Measurements from ENCODE around the gene NEIL1. TPM values are rescaled to one million over a fixed set of nuclear protein-coding genes. Genes with fewer than 3 reads are reported as not detected.
"Not testable (repeated sequence)": the region's sequence is repeated elsewhere in the genome, so short reads cannot be mapped to it uniquely, and the experiment has no call there.

The NEIL1 gene, protein sequence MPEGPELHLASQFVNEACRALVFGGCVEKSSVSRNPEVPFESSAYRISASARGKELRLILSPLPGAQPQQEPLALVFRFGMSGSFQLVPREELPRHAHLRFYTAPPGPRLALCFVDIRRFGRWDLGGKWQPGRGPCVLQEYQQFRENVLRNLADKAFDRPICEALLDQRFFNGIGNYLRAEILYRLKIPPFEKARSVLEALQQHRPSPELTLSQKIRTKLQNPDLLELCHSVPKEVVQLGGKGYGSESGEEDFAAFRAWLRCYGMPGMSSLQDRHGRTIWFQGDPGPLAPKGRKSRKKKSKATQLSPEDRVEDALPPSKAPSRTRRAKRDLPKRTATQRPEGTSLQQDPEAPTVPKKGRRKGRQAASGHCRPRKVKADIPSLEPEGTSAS
- total RNA-seq (2022) = 11.3 and 12.3 TPM in 2 replicates
- Bru-seq, nascent RNA = percentile 43 among the genes with signal in this experiment
- percentile 45 among the genes with signal in this experiment for BruChase-seq, experiment 1, labeled RNA remaining after a 2-hour chase
- BruChase-seq, experiment 2, labeled RNA remaining after a 6-hour chase = percentile 50 among the genes with signal in this experiment
- long read RNA-seq, partial matches to known transcripts = 2 of 5 reads
- long read RNA-seq, other reads (novel, unspliced or antisense) = 3 of 5 reads

DNA sequence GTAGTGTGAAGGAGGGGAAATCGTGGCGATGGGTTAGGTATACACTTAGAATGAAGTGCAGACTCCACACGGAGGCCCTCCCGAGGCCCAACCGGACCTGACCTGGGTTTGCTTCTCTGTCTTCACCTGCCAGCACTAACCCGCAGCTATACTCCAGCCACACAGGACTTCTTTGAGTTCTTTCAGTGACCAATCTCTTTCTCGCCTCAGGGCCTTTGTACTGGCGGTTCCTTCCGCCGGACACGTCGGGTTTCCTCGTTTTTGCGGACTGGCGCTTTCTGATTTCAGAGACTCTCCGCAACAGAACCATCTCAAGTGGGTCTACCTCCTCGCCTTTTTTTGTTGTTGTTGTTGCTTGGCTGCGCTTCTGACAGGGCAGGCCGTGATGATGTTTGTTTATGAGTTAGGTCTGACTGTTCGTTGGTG, at the start of gene NEIL1:
Gene NEIL1, plus strand, starts transcription at position 244 of the 426 bp plus-strand sequence. CDS start 1,867 bp downstream, outside the sequence.
- no peaks in the 10 kb centered on the region for H3K27me3 ChIP-seq (replicated peaks; ENCODE audit: control insufficient read depth, insufficient read depth, low read length)
- no peaks in the 10 kb centered on the region for H3K36me3 ChIP-seq (ENCODE audit: control insufficient read depth, insufficient read depth, low read length)
- ChIA-PET POLR2A (no interaction called here), CTCF (no interaction called here)
- H3K9me3 ChIP-seq = no peaks in the 10 kb centered on the region
- H3K4me1 ChIP-seq = peaks cover 5% of the 10 kb centered on the region; the same call in 1 of the 2 replicates
- H3K36me3 Mint-ChIP-seq (ENCODE audit: insufficient read depth, unreplicated experiment) = peaks cover 7% of the 10 kb centered on the region
- no peaks in the 10 kb centered on the region for H3K9me3 Mint-ChIP-seq (ENCODE audit: unreplicated experiment)
- peak within 1 kb of the TSS; percentile 57 for H3K27ac Mint-ChIP-seq (ENCODE audit: unreplicated experiment)
- DNase-seq = peak in 1 of 2 experiments; percentile 19
- TF ChIP-seq, protein P1, sequence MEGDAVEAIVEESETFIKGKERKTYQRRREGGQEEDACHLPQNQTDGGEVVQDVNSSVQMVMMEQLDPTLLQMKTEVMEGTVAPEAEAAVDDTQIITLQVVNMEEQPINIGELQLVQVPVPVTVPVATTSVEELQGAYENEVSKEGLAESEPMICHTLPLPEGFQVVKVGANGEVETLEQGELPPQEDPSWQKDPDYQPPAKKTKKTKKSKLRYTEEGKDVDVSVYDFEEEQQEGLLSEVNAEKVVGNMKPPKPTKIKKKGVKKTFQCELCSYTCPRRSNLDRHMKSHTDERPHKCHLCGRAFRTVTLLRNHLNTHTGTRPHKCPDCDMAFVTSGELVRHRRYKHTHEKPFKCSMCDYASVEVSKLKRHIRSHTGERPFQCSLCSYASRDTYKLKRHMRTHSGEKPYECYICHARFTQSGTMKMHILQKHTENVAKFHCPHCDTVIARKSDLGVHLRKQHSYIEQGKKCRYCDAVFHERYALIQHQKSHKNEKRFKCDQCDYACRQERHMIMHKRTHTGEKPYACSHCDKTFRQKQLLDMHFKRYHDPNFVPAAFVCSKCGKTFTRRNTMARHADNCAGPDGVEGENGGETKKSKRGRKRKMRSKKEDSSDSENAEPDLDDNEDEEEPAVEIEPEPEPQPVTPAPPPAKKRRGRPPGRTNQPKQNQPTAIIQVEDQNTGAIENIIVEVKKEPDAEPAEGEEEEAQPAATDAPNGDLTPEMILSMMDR (IDR thresholded peaks at IDR 0.05; ENCODE audit: insufficient read depth in 1 of 2, low read depth in 1 of 2, low read length in 1 of 2, severe bottlenecking in 1 of 2, unreplicated experiment in 1 of 2) = no peak
- no TSS peak for BruUV-seq (replicated peaks)
- intact Hi-C loops (cut with micrococcal nuclease; ENCODE audit: unreplicated experiment) = no loop called here
- peak within 1 kb of the TSS; percentile 93 for H3K4me3 Mint-ChIP-seq (ENCODE audit: unreplicated experiment)
- no peaks in the 10 kb centered on the region for H3K4me1 Mint-ChIP-seq (ENCODE audit: low read depth, unreplicated experiment)
- H3K27me3 Mint-ChIP-seq (ENCODE audit: insufficient read depth, unreplicated experiment) = peaks cover 4% of the 10 kb centered on the region
- peak within 1 kb of the TSS; percentile 71 for H3K4me3 ChIP-seq (ENCODE audit: low read depth, low read length)

DNA sequence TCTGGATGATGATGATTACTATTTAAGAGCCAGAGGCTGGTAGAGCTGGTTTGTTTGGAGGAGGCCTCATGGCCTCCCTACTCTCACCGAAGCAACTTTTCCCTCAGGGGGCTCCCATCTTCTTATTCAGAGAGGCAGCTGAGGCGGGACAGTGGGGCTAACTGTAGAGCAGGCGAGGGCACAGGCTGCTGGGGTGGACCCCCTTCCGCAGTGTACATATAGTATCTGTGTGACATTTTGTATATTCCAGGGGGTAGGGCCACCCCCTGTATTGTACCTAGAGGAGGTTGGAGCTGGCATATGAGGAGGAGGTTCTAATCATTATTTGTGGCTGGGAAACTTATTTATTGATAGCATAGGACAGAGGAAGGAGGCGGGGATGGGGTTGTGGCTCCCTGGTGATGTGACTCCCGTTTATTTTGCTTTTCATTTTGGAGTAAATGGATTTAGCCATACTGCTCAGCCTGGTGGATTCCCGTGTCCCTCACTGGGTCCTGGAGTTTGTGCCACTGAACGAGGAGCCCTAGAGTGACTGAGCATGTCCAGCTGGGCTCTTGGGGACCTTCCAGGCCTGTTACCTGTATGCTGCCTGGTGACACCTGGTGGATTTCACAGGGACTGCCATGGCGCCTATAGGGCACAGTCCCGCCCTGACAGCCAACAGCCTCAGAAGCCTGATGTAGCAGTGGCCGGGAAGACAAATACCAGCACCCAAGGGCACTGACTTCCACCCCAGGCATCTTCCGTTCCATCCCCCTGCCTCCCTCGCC, 48.1 kb upstream of the NEIL1 start:
- H3K27me3 ChIP-seq (replicated peaks; ENCODE audit: control insufficient read depth, insufficient read depth, low read length); H3K36me3 Mint-ChIP-seq (ENCODE audit: insufficient read depth, unreplicated experiment); H3K4me3 ChIP-seq (ENCODE audit: low read depth, low read length); H3K9me3 ChIP-seq; H3K9me3 Mint-ChIP-seq (ENCODE audit: unreplicated experiment); H3K4me1 ChIP-seq; BruUV-seq (replicated peaks); H3K36me3 ChIP-seq (ENCODE audit: control insufficient read depth, insufficient read depth, low read length); H3K4me1 Mint-ChIP-seq (ENCODE audit: low read depth, unreplicated experiment); H3K27me3 Mint-ChIP-seq (ENCODE audit: insufficient read depth, unreplicated experiment); intact Hi-C loops (cut with micrococcal nuclease; ENCODE audit: unreplicated experiment); H3K27ac Mint-ChIP-seq (ENCODE audit: unreplicated experiment); POLR2A ChIA-PET: not testable (repeated sequence)
- H3K4me3 Mint-ChIP-seq (ENCODE audit: unreplicated experiment) = peak overlapping the region; percentile 45
- CTCF ChIA-PET = interaction anchor here (1.2 to 1.8 kb wide), 2 partner anchors 256 to 269 kb away, joined by 3 to 5 read pairs; no protein-coding TSS in a partner anchor
- peak; percentile 22 to 48 for DNase-seq

DNA sequence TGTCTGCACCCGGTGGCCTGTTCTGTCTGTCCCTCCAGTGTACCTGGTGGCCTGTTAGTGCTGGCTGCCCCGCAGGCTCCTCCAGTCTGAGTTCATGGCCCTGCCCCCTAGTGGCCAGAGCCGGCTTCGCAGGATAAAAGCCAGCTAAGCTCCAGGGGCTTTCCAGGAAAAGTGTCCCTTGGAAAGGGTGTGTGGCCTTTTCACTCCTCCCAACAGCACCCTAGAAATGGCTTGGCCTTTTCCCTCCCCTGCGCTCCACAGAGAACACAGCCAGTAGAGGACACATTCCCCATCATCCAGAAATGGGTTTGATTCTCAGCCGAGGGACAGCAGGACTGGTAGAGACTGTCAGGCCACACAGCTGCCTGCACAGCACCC, 47.5 kb upstream of the NEIL1 start:
- H3K36me3 Mint-ChIP-seq (ENCODE audit: insufficient read depth, unreplicated experiment); H3K27me3 ChIP-seq (replicated peaks; ENCODE audit: control insufficient read depth, insufficient read depth, low read length); H3K27me3 Mint-ChIP-seq (ENCODE audit: insufficient read depth, unreplicated experiment); H3K9me3 ChIP-seq; H3K4me1 ChIP-seq; intact Hi-C loops (cut with micrococcal nuclease; ENCODE audit: unreplicated experiment); H3K9me3 Mint-ChIP-seq (ENCODE audit: unreplicated experiment); H3K4me3 ChIP-seq (ENCODE audit: low read depth, low read length); H3K4me1 Mint-ChIP-seq (ENCODE audit: low read depth, unreplicated experiment); H3K27ac Mint-ChIP-seq (ENCODE audit: unreplicated experiment); H3K36me3 ChIP-seq (ENCODE audit: control insufficient read depth, insufficient read depth, low read length); BruUV-seq (replicated peaks); POLR2A ChIA-PET: not testable (repeated sequence)
- DNase-seq = peak; percentile 65 to 81
- CTCF ChIA-PET = interaction anchor here (1.8 kb wide), 1 partner anchor 270 kb away, joined by 5 read pairs; no protein-coding TSS in a partner anchor
- TF ChIP-seq, protein P1 (IDR thresholded peaks at IDR 0.05; ENCODE audit: insufficient read depth in 1 of 2, low read depth in 1 of 2, low read length in 1 of 2, severe bottlenecking in 1 of 2, unreplicated experiment in 1 of 2) = peak; percentile 23 to 64
- H3K4me3 Mint-ChIP-seq (ENCODE audit: unreplicated experiment) = peak overlapping the region; percentile 45

DNA sequence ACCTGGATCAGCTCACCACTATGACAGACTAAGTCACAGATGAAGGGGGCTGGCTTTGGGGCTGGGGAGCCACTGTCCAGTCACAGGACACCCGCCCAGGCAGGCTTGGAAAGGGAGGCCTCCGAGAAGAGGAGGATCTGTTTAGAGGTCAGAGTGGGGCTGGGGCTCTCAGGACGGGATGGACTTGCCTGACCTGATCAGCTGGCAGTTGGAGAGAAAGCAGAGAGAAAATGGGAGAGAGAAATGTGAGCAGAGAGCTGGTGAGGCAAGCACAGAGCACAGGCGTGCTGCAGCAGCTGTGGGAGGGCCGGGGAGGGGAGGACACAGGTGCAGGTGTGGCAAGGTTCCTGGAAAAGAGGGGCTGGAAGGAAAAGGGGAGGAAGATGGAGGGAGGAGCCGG, 46.8 kb upstream of the NEIL1 start:
- peaks cover 11% of the 10 kb centered on the region for H3K27me3 Mint-ChIP-seq (ENCODE audit: insufficient read depth, unreplicated experiment)
- H3K36me3 ChIP-seq (ENCODE audit: control insufficient read depth, insufficient read depth, low read length); H3K9me3 ChIP-seq; intact Hi-C loops (cut with micrococcal nuclease; ENCODE audit: unreplicated experiment); H3K36me3 Mint-ChIP-seq (ENCODE audit: insufficient read depth, unreplicated experiment); H3K4me1 Mint-ChIP-seq (ENCODE audit: low read depth, unreplicated experiment); H3K4me1 ChIP-seq; DNase-seq; H3K27me3 ChIP-seq (replicated peaks; ENCODE audit: control insufficient read depth, insufficient read depth, low read length); H3K9me3 Mint-ChIP-seq (ENCODE audit: unreplicated experiment); H3K4me3 ChIP-seq (ENCODE audit: low read depth, low read length); H3K27ac Mint-ChIP-seq (ENCODE audit: unreplicated experiment); H3K4me3 Mint-ChIP-seq (ENCODE audit: unreplicated experiment); POLR2A ChIA-PET; BruUV-seq (replicated peaks): not testable (repeated sequence)
- CTCF ChIA-PET = interaction anchor here (1.8 kb wide), 1 partner anchor 271 kb away, joined by 5 read pairs; no protein-coding TSS in a partner anchor

All from Caco-2 (cell line).